ENCODE measurements around the gene MYO3B.
"Not testable (repeated sequence)": the region's sequence is repeated elsewhere in the genome, so short reads cannot be mapped to it uniquely, and the experiment has no call there.

The MYO3B gene

DNA sequence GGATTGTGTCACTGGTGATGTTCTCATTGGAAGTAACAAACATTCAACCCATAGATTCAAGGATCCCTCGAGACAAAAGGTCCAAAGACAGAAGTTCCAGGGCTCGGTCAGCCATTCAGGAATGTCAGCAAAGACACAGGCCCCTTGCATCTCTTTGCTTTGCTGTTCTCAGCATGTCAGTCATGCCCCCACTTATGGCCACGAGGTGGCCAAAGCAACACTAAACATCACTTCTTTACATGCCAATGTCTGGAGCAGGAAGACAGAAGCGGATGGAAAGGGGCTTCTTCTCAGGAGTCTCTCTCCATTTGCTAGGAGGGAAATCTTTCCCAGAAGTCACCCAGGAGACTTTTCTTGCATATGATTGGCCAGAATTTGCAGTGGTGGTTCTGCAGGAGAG is 345.6 kb downstream of the MYO3B start:
- no peak for DNase-seq

DNA sequence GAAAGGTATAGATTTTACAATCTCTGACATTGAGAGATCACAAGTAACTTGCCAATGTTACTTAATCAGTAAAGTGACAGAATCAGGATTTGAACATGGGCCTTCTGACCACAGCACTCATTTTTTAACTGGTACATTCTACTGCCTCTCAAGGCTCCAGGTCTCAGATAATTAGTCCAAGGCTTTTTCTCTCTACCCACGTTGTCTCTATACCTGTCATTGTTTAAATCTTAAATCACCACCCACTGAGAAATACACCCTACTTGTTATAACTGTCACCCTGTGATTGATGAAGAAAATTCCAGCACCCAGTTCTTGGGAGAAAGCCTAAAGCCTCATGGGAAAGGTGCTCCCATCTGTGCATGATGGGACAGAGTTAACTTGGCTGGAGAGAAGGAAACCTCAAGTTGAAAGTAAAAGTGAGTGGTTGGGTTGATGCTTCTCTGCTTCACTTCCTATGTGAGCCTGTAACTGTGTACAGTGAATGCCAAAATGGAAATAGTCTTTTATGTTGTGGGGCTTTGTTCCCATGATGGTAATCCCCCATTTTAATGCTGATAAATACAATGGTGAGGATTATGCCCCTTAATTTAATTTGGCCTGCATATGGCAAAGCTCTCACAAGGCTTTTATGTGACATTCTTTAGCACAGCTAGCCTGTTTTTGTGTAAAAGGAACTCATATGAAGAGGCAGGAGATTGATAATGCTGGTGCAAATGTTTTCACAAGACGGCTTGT is 347.1 kb downstream of the MYO3B start:
- no peak for DNase-seq

DNA sequence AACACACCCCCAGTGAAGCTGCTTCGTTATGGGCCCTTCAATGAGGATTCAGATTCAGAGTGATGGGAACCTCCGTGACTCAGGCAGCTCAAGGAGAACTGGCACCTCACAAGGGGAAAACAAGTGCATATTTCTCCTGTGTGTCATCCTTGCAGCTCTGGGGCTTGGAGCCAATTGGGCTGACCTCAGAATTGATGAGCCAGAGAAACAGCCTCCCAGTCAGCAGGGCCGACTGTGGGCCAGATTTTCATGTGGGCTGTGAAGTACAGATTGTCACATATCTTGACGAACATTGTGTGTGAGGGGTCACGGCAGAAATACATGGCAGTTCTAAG is 347.6 kb downstream of the MYO3B start:
- no peak for DNase-seq

DNA sequence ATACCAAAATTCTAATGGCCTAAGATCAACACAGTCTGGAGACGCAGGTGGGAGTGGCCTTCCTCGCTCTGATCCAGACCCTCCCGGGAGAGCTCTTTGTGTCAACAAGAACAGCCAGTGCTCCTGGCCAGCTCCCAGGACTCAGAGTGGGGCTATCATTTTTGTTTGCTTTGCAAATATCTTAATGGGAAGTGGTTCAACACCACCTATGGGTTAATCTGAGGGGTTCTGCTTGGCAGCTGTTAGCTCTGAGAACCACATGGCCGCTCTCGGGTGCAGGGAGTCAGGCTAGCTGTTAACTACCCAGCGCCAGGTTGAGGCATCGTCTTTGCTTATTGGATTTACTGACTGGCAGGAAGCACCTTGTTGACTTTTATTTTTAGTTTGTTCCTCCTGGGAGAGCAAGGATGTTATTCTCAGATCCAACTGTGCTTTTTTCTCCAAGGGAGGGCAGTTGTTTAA is 352.4 kb downstream of the MYO3B start:
- DNase-seq = peak; percentile 23

DNA sequence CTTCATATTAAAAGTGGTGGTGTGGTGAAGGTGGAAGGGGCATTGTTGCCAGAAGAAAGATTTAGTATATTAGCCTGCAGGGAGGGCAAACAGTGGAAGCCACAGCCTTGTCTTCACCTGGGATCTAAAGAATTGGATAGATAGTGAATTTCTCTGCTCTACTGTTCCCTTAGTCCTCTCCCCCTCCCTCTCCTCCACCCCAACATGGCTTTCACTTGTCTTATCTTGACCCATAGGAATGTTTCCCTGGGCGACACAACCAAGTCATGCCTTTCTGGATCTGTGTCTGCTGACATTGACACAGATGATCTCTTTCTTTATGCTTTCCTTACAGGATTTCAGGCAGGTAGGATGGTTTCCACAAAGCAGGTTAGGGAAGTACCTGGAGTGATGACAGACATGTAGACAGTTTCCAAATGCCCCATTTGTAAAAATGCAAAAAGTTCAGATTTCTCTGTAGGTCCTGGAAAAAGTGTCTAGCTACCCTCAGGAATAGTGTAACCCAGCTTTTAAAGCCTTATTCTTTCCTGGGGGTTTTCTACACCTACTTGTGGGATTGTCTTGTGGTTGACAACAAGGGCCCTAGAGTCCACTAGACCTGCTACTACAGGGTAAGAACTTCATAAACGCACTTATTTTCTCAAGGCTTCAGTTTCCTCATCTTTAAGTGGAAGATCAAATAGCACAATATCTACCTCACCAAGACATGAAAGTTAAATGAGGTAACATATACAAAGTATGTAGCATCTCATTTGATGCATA is 353.0 kb downstream of the MYO3B start:
- DNase-seq = no peak

DNA sequence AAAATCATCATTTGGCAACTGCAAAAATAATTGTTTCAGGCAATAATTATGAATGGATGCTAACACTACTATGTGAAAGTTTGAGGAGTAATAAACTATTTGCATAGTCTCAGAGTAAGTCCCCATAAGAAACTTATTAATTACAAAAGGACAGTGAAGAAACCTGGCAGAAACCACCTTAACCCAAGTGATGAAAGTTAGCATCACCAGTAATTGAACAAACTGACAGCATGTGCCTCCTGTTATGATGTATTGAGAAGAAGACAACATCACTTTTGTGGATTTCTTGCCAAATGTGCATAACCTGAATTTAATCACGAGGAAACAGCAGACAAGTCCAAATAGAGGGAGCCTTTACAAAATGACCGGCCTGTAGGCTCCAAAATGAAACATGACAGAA is 353.9 kb downstream of the MYO3B start:
- no peak for DNase-seq

DNA sequence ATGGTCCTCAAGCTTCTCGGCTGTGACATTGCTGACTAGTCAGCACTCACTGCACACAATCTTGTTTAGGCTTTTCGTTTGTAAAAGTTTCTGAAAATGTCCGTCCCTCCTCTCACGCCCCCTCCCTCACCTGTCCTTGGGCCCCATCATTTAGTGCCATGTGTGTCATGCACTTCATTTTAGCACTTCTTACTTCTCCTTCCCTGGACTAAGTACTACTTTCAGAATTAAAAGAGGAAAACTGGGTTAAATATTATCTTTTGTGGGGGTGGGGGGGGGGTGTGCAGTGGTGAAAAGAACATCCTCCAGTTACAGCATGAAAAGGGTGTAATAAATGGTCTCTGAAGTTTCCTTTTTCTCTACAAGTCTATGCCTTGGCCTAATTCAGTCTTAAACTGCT is 355.2 kb downstream of the MYO3B start:
- no peak for DNase-seq

DNA sequence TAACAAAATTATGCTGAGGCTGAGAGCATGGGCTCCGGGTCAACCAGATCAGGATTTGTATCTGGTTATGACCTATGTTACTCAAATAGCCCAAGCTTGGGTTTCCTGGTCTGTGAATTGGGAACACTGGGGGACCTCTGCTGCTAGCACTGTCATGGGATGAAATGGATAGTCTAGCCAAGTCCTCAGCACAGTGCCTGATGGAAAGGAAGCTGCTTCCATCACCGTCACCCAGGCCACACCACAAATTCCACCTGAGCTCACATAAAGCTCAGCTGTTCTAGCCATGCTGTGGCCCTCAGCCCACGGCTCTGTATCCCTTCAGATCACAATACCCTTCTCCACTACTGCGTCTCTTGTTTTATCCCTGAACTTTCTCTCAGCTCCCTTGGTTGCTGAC is 357.6 kb downstream of the MYO3B start:
- DNase-seq = no peak

DNA sequence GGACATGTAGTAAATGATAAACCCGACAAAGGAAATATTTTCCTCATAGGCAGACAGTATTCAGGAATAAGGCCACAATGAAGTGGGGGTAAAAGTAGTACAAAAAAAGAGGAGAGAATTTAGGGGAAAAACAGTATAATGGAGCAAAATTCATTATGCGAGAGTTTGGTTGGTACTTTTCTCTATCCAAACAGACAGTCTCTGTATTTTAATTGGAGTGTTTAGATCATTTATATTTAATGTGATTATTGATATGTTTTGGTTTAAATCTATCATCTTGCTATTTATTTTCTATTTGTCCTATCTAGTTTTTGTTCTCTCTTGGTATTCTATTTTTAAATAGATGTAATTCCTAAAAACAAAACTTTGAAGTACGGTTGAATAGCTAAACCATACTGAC is 366.9 kb downstream of the MYO3B start:
- no peak for DNase-seq

DNA sequence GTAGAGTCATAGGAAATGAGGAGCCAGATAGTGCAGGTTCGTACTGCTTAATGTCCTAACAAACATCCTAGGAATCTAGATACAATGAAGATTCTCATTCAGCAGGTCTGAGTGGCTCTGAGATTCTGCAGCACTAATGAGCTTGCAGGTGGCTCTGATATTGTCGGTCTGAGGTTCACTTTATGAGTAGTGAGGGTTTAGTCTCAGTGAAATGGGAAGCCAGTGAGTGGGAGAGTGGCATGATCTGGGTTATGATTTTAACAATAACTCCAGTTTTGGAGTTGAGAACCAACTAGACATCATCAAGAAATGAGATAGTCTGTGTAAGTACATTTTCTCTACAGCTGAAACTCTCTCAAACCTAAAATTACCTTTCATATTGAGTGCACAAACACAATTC is 370.4 kb downstream of the MYO3B start:
- DNase-seq = no peak

DNA sequence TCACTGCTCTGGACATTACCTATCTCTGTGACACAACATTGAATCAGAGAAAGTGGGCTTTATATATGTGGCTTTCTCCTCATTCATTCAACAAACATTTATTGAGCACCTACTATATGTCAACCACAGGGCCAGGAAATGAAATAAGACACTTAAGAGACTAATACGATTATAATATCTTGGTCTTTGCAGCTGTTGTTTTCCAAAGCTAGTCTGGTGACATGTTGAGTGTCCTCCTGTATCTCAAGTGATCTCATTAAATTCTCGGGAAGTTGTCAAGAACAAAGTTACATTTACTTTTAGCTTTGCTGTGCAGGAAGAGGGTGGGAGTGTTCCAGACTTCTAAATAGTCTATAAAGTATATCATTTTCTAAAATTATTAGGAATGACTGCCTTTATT is 372.6 kb downstream of the MYO3B start:
- no peak for DNase-seq

DNA sequence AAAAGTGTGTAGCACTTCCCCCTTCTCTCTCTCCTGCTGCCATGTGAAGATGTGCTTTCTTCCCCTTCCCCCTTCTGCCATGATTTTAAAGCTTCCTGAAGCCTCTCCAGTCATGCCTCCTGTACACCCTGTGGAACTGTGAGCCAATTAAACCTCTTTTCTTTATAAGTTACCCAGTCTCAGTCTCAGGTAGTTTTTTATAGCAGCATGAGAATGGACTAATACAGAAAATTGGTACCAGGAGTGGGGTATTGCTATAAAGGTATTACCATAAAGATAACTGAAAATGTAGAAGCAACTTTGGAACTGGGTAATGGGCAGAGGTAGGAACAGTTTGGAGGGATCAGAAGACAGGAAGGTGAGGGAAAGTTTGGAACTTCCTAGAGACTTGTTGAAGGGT is 374.0 kb downstream of the MYO3B start:
- not testable (repeated sequence) for DNase-seq

DNA sequence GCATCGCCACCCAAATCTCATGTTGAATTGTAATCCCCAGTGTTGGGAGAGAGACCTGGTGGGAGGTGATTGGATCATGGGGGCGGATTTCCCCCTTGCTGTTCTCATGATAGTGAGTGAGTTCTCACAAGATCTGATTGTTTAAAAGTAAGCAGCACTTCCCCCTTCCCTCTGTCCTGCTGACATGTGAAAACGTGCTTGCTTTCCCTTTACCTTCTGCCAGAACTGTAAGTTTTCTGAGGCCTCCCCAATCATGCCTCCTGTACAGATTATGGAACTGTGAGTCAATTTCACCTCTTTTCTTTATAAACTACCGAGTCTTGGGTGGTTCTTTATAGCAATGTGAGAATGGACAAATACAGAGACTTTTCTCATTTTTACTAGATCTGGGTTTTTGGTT is 375.8 kb downstream of the MYO3B start:
- DNase-seq = no peak

DNA sequence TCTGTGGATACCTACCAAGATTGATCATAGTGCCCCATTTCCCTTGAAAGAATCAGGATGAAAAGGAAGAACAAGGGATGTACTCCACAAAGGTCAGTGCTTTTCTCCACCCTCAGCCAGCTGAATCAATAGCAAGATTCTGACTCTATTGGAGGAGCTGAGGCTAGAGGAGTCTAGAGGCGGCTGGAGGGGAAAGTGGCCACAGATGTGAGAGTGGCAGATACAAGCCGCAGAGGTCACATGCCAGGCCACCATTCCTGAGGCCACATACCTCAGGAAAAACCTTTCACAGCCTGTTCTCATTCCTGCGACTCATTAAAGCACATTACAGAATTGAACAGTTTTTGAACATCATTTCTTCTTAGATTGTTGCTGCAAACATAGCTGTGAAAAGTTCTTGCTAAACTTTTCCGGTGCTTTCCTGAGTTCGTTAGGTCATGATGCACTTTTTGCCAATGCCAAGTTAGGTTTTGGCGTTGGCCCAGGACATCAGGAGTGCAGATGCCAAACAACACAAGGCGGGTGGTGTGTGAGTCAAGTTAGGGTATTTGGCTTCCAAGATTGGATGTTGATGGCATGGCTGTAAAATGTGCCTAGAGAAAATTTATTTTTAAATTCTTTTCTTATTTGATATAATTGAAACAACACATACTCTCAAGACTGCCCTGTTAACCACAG is 376.5 kb downstream of the MYO3B start:
- no peak for DNase-seq

DNA sequence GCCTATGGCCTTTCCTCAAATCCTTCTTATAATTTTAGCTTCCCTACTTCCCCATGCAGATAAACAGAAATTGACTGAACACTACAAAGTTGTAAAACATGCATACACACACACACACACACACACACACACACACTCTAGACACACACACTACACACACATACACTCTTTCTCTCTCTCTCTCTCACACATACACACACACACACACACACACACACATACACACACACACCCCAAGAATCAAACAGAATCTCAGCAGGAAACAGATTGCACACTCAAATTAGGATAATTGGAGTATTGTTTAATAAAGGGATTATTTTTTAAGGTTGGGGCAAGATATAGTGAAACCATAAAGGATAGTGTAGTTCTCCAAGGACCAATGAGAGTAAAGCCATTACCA is 385.0 kb downstream of the MYO3B start:
- DNase-seq = no peak

DNA sequence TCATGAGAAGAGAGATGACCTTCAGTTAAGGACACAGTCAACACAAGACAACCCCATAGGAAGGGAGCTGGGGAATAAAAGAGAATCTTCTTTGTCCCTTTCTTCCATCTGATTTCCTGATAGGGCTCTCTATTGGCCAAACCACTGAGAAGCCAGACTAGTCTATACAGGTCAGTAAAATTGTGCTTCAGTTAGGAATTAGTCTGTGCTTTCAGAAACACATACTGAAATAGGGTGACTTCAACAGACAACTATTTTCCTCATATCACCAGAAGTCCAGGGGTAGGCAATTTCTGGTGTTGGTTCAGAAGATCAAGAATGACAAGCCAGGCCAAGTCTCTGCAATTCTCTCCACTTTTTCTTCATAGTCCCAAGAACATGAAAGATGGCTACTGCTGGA is 385.5 kb downstream of the MYO3B start:
- no peak for DNase-seq

DNA sequence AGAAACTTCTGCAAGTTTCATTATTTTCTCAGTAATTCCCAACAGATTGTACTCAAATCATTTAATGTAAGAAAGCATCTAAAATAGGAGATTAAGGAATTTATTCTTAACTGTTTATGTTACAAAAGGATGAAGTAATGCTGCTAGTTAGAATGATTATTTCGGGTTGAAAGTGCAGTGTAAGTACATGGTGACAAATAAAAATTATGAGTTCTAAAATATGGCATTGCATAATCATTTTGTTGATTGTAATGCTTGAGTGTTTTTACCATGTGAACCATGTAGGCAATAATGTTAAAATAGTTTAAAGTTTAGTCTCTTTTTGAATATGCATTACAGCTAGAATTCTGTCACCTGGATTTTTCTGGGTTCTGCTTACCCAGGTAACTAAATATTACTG is 388.2 kb downstream of the MYO3B start:
- DNase-seq = no peak

DNA sequence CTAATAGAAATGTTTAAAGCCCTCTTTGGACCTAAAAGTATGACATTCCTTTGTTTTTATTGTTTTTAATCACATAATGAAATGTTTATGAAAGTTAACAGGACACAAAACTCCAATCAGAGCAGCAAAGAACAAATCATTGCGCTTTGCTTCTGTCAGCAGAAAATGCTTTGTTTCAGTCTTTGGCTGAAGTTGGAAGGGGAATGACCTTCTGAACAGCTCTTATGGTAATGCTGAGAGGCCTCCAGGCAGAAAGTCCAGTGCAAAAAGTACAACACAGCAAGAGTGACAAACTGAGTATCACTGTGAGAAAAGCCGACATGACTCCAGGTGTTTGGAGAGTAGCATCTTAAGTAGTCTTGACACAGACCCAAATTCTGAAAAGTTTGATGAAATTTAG is 389.5 kb downstream of the MYO3B start:
- no peak for DNase-seq

DNA sequence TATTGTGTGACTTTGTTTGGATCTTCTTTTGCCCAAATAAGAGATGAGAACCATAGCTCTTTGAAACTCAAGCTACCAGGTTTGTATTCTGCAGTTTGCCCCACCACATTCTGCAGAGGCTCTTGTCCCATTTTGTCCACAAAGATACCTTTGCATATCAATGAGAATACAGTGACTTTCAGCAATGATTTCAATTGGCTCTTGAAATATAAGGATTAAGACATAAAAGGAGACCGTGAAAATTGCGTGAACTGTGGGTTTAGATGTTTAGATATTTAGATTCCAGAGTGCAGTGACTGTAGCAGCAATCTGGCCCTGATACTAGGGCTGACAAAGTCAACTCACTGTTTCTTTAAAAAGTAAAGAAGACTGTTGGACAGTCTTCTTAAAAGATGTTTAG is 390.6 kb downstream of the MYO3B start:
- DNase-seq = no peak

DNA sequence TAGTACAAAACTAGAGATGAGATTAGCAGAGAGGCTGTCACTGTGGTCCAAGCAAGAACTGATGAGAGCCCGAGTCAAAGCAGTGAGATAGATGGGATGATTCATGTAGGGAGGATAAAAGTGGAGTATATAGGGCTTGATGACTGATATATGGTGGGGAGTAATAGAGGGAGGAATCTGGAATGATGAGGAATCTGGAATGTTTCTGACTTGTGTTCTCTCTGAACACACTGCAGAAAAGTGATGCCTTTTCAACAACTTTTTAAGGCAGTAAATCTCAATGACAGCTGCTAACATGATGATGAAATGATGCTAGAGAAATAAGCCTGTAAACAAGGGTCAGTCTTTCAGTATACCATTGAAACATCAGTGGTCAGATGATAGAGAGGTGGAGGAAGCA is 393.7 kb downstream of the MYO3B start:
- DNase-seq = no peak

DNA sequence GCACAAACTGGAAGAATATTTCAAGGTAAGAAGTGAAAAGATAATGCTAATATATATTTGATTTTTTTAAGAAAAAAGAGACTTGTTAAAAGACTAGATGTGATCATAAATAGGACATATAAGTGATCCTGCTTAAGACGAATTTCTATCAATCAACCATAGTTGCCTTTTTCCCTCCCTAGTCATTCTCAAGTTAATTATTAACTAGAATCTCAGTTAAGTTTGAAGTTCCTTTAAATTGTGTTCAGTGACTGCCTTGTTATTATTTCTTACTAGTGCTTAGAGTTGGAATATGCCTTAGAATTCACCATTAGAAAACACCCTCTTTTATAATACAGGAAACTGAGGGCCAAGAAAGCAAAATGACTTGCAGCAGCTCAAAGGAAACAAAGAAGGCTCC is 395.7 kb downstream of the MYO3B start:
- no peak for DNase-seq

DNA sequence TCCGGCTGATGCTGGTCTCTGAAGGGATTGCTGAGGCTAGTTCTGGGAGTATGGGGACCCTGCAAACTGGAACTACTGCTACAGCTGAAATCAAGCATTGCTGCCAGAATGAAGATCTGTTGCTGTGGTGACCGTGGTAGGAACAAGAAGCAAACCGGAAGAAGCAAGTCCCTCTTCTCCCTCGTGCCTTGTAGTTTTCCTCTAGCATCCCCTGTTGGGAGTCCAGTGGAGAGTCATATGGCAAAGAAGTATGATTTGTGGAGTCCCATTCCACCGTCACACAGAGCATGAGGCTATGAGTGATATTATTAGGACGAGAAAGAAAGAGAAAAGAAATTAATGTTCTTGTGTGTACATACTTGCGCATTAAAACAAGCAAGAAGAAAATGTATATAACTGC is 398.3 kb downstream of the MYO3B start:
- DNase-seq = peak; percentile 14

DNA sequence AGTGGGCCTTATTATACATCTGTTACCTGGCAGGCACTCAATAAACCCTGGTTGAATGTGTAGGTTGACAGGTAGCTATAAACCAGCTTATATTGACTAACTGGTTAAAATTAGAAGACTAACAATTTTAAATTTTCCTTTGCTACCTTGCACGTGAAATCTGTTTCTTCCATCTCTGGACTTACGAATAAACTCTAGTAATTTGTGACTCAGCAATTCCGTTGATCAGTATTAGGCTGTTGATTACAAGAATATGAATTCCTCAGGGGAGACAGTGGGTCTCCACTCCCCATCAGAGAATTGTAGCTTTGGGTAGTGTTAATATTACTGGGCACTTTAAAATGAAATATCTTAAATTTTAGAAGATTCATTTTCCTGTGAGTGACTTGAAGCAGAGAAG is 399.4 kb downstream of the MYO3B start:
- DNase-seq = no peak

DNA sequence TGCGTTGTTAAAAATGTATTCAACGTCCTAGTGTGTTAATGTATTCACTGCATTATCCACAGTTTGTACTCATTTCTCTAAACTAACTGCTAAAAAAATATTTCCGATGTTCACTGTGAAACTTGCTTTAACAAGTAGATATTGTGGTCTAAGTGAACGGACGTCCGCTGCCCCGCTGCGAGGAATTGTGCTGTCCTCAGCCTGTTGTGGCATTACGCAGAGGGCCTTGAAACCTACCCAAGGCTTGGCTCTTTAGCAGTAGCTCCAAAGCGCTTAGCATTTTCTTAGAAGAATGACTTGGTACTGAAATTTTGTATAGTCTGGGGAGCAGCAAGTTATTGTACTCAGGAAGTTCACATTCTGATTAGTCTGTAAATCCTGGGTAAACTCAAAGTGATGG is 400.7 kb downstream of the MYO3B start:
- peak; percentile 58 for DNase-seq
